Stimulated activated CD4-positive, alpha-beta T cell treated with anti-CD3 and anti-CD28 coated beads, TNF-alpha, amount 100 ng/mL, for 48 hours (primary cell): Measurements from ENCODE around the gene HOXC5.

ENCODE experiments used
- DNase-seq, 3 donors: peaks; one replicate each; pipeline ENCODE4 v3.0.0-alpha.2; 2020; ENCODE audit warnings: low read depth in 3 of 3

Gene HOXC5

GRCh38 chr12:54032627-54033100 is at the start of gene HOXC5:
Gene HOXC5 (plus strand): TSS chr12:54033050. CDS start chr12:54033123, 73 bp downstream.
- peak in 2 of 3 donors; percentile 35 to 52 for DNase-seq

- DNase-seq = no peak
Measured at GRCh38 chr12:53983568-53983949, 49.3 kb upstream of the HOXC5 start.

- DNase-seq = no peak
Measured at GRCh38 chr12:53983950-53984572, 48.8 kb upstream of the HOXC5 start.

GRCh38 chr12:53984901-53985691 is 47.8 kb upstream of the HOXC5 start, which contains the start of gene HOXC10:
Gene HOXC10 (plus strand): TSS chr12:53985146. CDS start chr12:53985260, 114 bp downstream.
- DNase-seq = peak; percentile 80 to 90 (median 82)

- DNase-seq = no peak
Measured at GRCh38 chr12:53985692-53985993, 47.2 kb upstream of the HOXC5 start.

GRCh38 chr12:53985994-53986685 is 46.7 kb upstream of the HOXC5 start:
- DNase-seq = no peak

GRCh38 chr12:53986686-53987483 is 46.0 kb upstream of the HOXC5 start:
- no peak for DNase-seq

GRCh38 chr12:53987787-53988230 is 45.0 kb upstream of the HOXC5 start:
- no peak for DNase-seq

GRCh38 chr12:53988541-53989226 is 44.2 kb upstream of the HOXC5 start:
- DNase-seq = no peak

- DNase-seq = no peak
Measured at GRCh38 chr12:53989227-53990113, 43.4 kb upstream of the HOXC5 start.

GRCh38 chr12:53990311-53991076 is 42.4 kb upstream of the HOXC5 start:
- no peak for DNase-seq

- no peak for DNase-seq
Measured at GRCh38 chr12:53991077-53991460, 41.8 kb upstream of the HOXC5 start.

- DNase-seq = no peak
Measured at GRCh38 chr12:53992377-53992889, 40.4 kb upstream of the HOXC5 start.

- DNase-seq = no peak
Measured at GRCh38 chr12:53993162-53994008, 39.5 kb upstream of the HOXC5 start.

- no peak for DNase-seq
Measured at GRCh38 chr12:53994009-53994263, 38.9 kb upstream of the HOXC5 start.

GRCh38 chr12:53994264-53995001 is 38.4 kb upstream of the HOXC5 start:
- no peak for DNase-seq

GRCh38 chr12:53995002-53995377 is 37.9 kb upstream of the HOXC5 start:
- DNase-seq = no peak
